SJCRH30 (cell line): Measurements from ENCODE around the gene FKTN. TPM values are rescaled to one million over a fixed set of nuclear protein-coding genes. Genes with fewer than 3 reads are reported as not detected.

Experiments used
- DNase-seq, 2 experiments: peaks; one replicate each; pipeline ENCODE4 v3.0.0-alpha.2; 2015 to 2020
- H3K27ac ChIP-seq: fragments of 250-450 bp; sonication (Bioruptor Pico); 2 replicates; pipeline ENCODE4 v1.5.1; 2020; ENCODE audit warnings: mild to moderate bottlenecking, moderate library complexity
- H3K27me3 ChIP-seq: fragments of 250-450 bp; sonication (Bioruptor Pico); 2 replicates; pipeline ENCODE4 v1.5.1; 2020; ENCODE audit warnings: mild to moderate bottlenecking, moderate library complexity
- H3K36me3 ChIP-seq: fragments of 250-450 bp; sonication (Bioruptor Pico); 2 replicates; pipeline ENCODE4 v1.5.1; 2020; ENCODE audit warnings: mild to moderate bottlenecking, moderate library complexity
- H3K4me1 ChIP-seq: fragments of 250-450 bp; sonication (Bioruptor Pico); 2 replicates; pipeline ENCODE4 v1.5.1; 2020; ENCODE audit warnings: mild to moderate bottlenecking, moderate library complexity
- H3K4me3 ChIP-seq: fragments of 250-450 bp; sonication (Bioruptor Pico); 2 replicates; pipeline ENCODE4 v1.5.1; 2020; ENCODE audit warnings: mild to moderate bottlenecking, moderate library complexity
- H3K9me3 ChIP-seq: fragments of 250-450 bp; sonication (Bioruptor Pico); replicated peaks from 2 replicates; pipeline ENCODE4 v1.5.1; 2020; ENCODE audit warnings: mild to moderate bottlenecking, moderate library complexity
- total RNA-seq: library from RNA; depleted of rRNA; stranded (reverse); fragments of >200 nt; shearing (Covaris generic); gene quantifications from 2 replicates; pipeline ENCODE4 v1.2.3, GENCODE V29; 2014

FKTN gene
- total RNA-seq, 1 experiment from 2014 or later, result 28.4 TPM

GRCh38 chr9:105647595-105648349 is 89.8 kb downstream of the FKTN start:
- Histone ChIP-seq H3K36me3 (no peaks in the 10 kb centered on the region), H3K9me3 (0 out of 2 replicates have a peak, but pooled peaks cover under 1% of the 10 kb centered on the region), H3K27ac (no peak overlapping the region), H3K4me1 (peaks cover 5% of the 10 kb centered on the region; the same call in 1 of the 2 replicates), H3K4me3 (no peak overlapping the region), H3K27me3 (no peaks in the 10 kb centered on the region)
- DNase-seq, result peak; percentile 9 to 10

- Histone ChIP-seq H3K4me1 (peaks cover 5% of the 10 kb centered on the region; the same call in 1 of the 2 replicates), H3K4me3 (no peak overlapping the region)
Observed at GRCh38 chr9:105651806-105652205, 93.9 kb downstream of the FKTN start.

GRCh38 chr9:105656131-105656921 is 98.4 kb downstream of the FKTN start:
- no peak overlapping the region for H3K27ac ChIP-seq
- H3K27me3 ChIP-seq, result no peaks in the 10 kb centered on the region
- no peaks in the 10 kb centered on the region for H3K9me3 ChIP-seq
- no peak for DNase-seq
- no peaks in the 10 kb centered on the region for H3K36me3 ChIP-seq
- no peaks in the 10 kb centered on the region for H3K4me1 ChIP-seq
- peak overlapping the region; percentile 40 for H3K4me3 ChIP-seq

More at GRCh38 chr9:105651806-105652205, 93.9 kb downstream of the FKTN start:
- no peaks in the 10 kb centered on the region for H3K27me3 ChIP-seq
- DNase-seq, result no peak
- no peak overlapping the region for H3K27ac ChIP-seq
- H3K36me3 ChIP-seq, result no peaks in the 10 kb centered on the region
- H3K9me3 ChIP-seq, result no peaks in the 10 kb centered on the region

GRCh38 chr9:105658351-105658750 is 100.4 kb downstream of the FKTN start:
- no peaks in the 10 kb centered on the region for H3K9me3 ChIP-seq
- no peaks in the 10 kb centered on the region for H3K4me1 ChIP-seq
- DNase-seq, result no peak
- H3K36me3 ChIP-seq, result no peaks in the 10 kb centered on the region
- no peaks in the 10 kb centered on the region for H3K27me3 ChIP-seq
- H3K4me3 ChIP-seq, result no peak overlapping the region
- no peak overlapping the region for H3K27ac ChIP-seq

GRCh38 chr9:105661011-105661410 is 103.1 kb downstream of the FKTN start:
- H3K9me3 ChIP-seq, result no peaks in the 10 kb centered on the region
- no peaks in the 10 kb centered on the region for H3K36me3 ChIP-seq
- no peaks in the 10 kb centered on the region; the same call in 1 of the 2 replicates for H3K4me1 ChIP-seq
- DNase-seq, result no peak
- H3K27ac ChIP-seq, result no peak overlapping the region
- no peak overlapping the region for H3K4me3 ChIP-seq
- no peaks in the 10 kb centered on the region for H3K27me3 ChIP-seq

- H3K4me3 ChIP-seq, result no peak within 1 kb of the TSS
- no peak within 1 kb of the TSS for H3K27ac ChIP-seq
- H3K4me1 ChIP-seq, result no peaks in the 10 kb centered on the region; the same call in 1 of the 2 replicates
- H3K27me3 ChIP-seq, result peaks cover under 1% of the 10 kb centered on the region; the same call in 1 of the 2 replicates
- DNase-seq, result no peak
- H3K9me3 ChIP-seq, result no peaks in the 10 kb centered on the region
- H3K36me3 ChIP-seq, result no peaks in the 10 kb centered on the region
Observed at GRCh38 chr9:105662184-105663104, 104.5 kb downstream of the FKTN start, which contains the start of gene TAL2. Gene TAL2, plus strand, starts transcription at chr9:105662457. Its CDS starts 40 bp downstream, at chr9:105662497.

GRCh38 chr9:105663914-105664313 is 106.0 kb downstream of the FKTN start:
- no peaks in the 10 kb centered on the region; the same call in 1 of the 2 replicates for H3K4me1 ChIP-seq
- no peak overlapping the region for H3K27ac ChIP-seq
- DNase-seq, result no peak
- no peaks in the 10 kb centered on the region for H3K9me3 ChIP-seq
- H3K4me3 ChIP-seq, result no peak overlapping the region
- H3K27me3 ChIP-seq, result peaks cover 4% of the 10 kb centered on the region; the same call in 1 of the 2 replicates
- H3K36me3 ChIP-seq, result no peaks in the 10 kb centered on the region

GRCh38 chr9:105667867-105668266 is 109.9 kb downstream of the FKTN start:
- no peaks in the 10 kb centered on the region for H3K36me3 ChIP-seq
- H3K27ac ChIP-seq, result no peak overlapping the region
- H3K4me1 ChIP-seq, result no peaks in the 10 kb centered on the region; the same call in 1 of the 2 replicates
- DNase-seq, result no peak
- H3K27me3 ChIP-seq, result peaks cover 4% of the 10 kb centered on the region; the same call in 1 of the 2 replicates
- H3K4me3 ChIP-seq, result no peak overlapping the region
- no peaks in the 10 kb centered on the region for H3K9me3 ChIP-seq

GRCh38 chr9:105670315-105670714 is 112.4 kb downstream of the FKTN start:
- no peaks in the 10 kb centered on the region for H3K36me3 ChIP-seq
- H3K4me1 ChIP-seq, result no peaks in the 10 kb centered on the region
- no peak for DNase-seq
- H3K27me3 ChIP-seq, result peaks cover 4% of the 10 kb centered on the region; the same call in 1 of the 2 replicates
- no peak overlapping the region for H3K4me3 ChIP-seq
- H3K27ac ChIP-seq, result no peak overlapping the region
- no peaks in the 10 kb centered on the region for H3K9me3 ChIP-seq

GRCh38 chr9:105670775-105671174 is 112.8 kb downstream of the FKTN start:
- DNase-seq, result no peak

GRCh38 chr9:105672711-105673234 is 114.8 kb downstream of the FKTN start:
- Histone ChIP-seq H3K27ac (no peak overlapping the region), H3K9me3 (no peaks in the 10 kb centered on the region), H3K4me3 (no peak overlapping the region), H3K36me3 (no peaks in the 10 kb centered on the region), H3K27me3 (peaks cover under 1% of the 10 kb centered on the region; the same call in 1 of the 2 replicates), H3K4me1 (no peaks in the 10 kb centered on the region)
- DNase-seq, result no peak

More at GRCh38 chr9:105670775-105671174, 112.8 kb downstream of the FKTN start:
- no peak overlapping the region for H3K27ac ChIP-seq
- H3K36me3 ChIP-seq, result no peaks in the 10 kb centered on the region
- no peak overlapping the region for H3K4me3 ChIP-seq
- H3K9me3 ChIP-seq, result no peaks in the 10 kb centered on the region
- no peaks in the 10 kb centered on the region for H3K4me1 ChIP-seq
- peaks cover 4% of the 10 kb centered on the region; the same call in 1 of the 2 replicates for H3K27me3 ChIP-seq

- peaks cover 3% of the 10 kb centered on the region; the same call in 1 of the 2 replicates for H3K27me3 ChIP-seq
- H3K9me3 ChIP-seq, result no peaks in the 10 kb centered on the region
- H3K4me1 ChIP-seq, result peaks cover 8% of the 10 kb centered on the region
- no peak overlapping the region for H3K27ac ChIP-seq
- H3K4me3 ChIP-seq, result no peak overlapping the region
- no peaks in the 10 kb centered on the region for H3K36me3 ChIP-seq
- DNase-seq, result no peak
Observed at GRCh38 chr9:105673850-105674387, 116.0 kb downstream of the FKTN start.

- Histone ChIP-seq H3K9me3 (no peaks in the 10 kb centered on the region), H3K27me3 (peaks cover 3% of the 10 kb centered on the region; the same call in 1 of the 2 replicates), H3K36me3 (no peaks in the 10 kb centered on the region), H3K4me3 (no peak overlapping the region), H3K4me1 (peaks cover 13% of the 10 kb centered on the region), H3K27ac (no peak overlapping the region)
- no peak for DNase-seq
Observed at GRCh38 chr9:105676351-105676923, 118.5 kb downstream of the FKTN start.
